SK-N-SH treated with all-trans-retinoic acid at 6 μM for 48 hours (cell line): Measurements from ENCODE around the gene ACOXL.

ENCODE experiments used
- ATAC-seq: fragments of 200-7000 bp; cut with Tn5 transposase; 3 replicates; pipeline ENCODE4 v1.9.1; 2020; ENCODE audit warnings: mild to moderate bottlenecking, moderate library complexity
- ARNTL ChIP-seq: fragments of 450-650 bp; formaldehyde crosslinking; IDR thresholded peaks from 2 replicates; pipeline ENCODE4 v1.5.0; 2020; ENCODE audit warnings: low read depth, mild to moderate bottlenecking, moderate library complexity, borderline replicate concordance
- BACH2 ChIP-seq: fragments of 250-450 bp; sonication (Bioruptor Pico); IDR thresholded peaks from 2 replicates; pipeline ENCODE4 v1.9.0; 2021; ENCODE audit warnings: mild to moderate bottlenecking, borderline replicate concordance
- CSDC2 ChIP-seq: fragments of 250-450 bp; sonication (Bioruptor Pico); IDR thresholded peaks from 2 replicates; pipeline ENCODE4 v1.5.0; 2020; ENCODE audit warnings: mild to moderate bottlenecking, moderate library complexity
- ESRRG ChIP-seq: fragments of 250-450 bp; sonication (Bioruptor Pico); IDR thresholded peaks from 2 replicates; pipeline ENCODE4 v1.6.1; 2021; ENCODE audit warnings: mild to moderate bottlenecking
- ISL1 ChIP-seq: fragments of 250-450 bp; sonication (Bioruptor Pico); IDR thresholded peaks from 2 replicates; pipeline ENCODE4 v2.1.2; 2022; ENCODE audit warnings: mild to moderate bottlenecking, moderate library complexity
- OSR1 ChIP-seq: fragments of 250-450 bp; sonication (Bioruptor Pico); IDR thresholded peaks from 2 replicates; pipeline ENCODE4 v1.8.0; 2022; ENCODE audit warnings: moderate library complexity, mild to moderate bottlenecking, inconsistent platforms
- PPARA ChIP-seq: fragments of 250-450 bp; sonication (Bioruptor Pico); IDR thresholded peaks from 2 replicates; pipeline ENCODE4 v1.5.0; 2020; ENCODE audit warnings: mild to moderate bottlenecking, borderline replicate concordance
- RARB ChIP-seq: fragments of 250-450 bp; sonication (Bioruptor Pico); IDR thresholded peaks from 2 replicates; pipeline ENCODE4 v1.8.0; 2021; ENCODE audit warnings: mild to moderate bottlenecking, moderate library complexity
- SNAI2 ChIP-seq: fragments of 250-450 bp; sonication (Bioruptor Pico); IDR thresholded peaks from 2 replicates; pipeline ENCODE4 v1.5.0; 2020; ENCODE audit warnings: mild to moderate bottlenecking, moderate library complexity
- TOX ChIP-seq: fragments of 250-450 bp; sonication (Bioruptor Pico); IDR thresholded peaks from 2 replicates; pipeline ENCODE4 v1.8.0; 2021; ENCODE audit warnings: mild to moderate bottlenecking, moderate library complexity, borderline replicate concordance
- ZC3H10 ChIP-seq: fragments of 250-450 bp; sonication (Bioruptor Pico); IDR thresholded peaks from 2 replicates; pipeline ENCODE4 v1.5.1; 2021; ENCODE audit warnings: mild to moderate bottlenecking, moderate library complexity
- ZFP3 ChIP-seq: fragments of 250-450 bp; sonication (Bioruptor Pico); IDR thresholded peaks from 2 replicates; pipeline ENCODE4 v1.5.0; 2020; ENCODE audit warnings: mild to moderate bottlenecking, moderate library complexity
- ZNF565 ChIP-seq: fragments of 450-650 bp; formaldehyde crosslinking; conservative IDR thresholded peaks from 2 replicates; pipeline ENCODE4 v1.5.0; 2020; ENCODE audit warnings: low read depth, mild to moderate bottlenecking, moderate library complexity
- ZNF8 ChIP-seq: fragments of 450-650 bp; formaldehyde crosslinking; IDR thresholded peaks from 2 replicates; pipeline ENCODE4 v1.5.0; 2020; ENCODE audit warnings: mild to moderate bottlenecking, moderate library complexity
- TF ChIP-seq, protein P1 (sequence below): fragments of 250-450 bp; sonication (Bioruptor Pico); IDR thresholded peaks from 2 replicates; pipeline ENCODE4 v1.5.0; 2020; ENCODE audit warnings: mild to moderate bottlenecking, moderate library complexity
- TF ChIP-seq, protein P2 (sequence below): fragments of 250-450 bp; sonication (Bioruptor Pico); IDR thresholded peaks from 2 replicates; pipeline ENCODE4 v1.8.0; 2021; ENCODE audit warnings: low read depth, mild to moderate bottlenecking, moderate library complexity, borderline replicate concordance
- TF ChIP-seq, protein P3 (sequence below): fragments of 250-450 bp; sonication (Bioruptor Pico); IDR thresholded peaks from 2 replicates; pipeline ENCODE4 v1.5.1; 2020; ENCODE audit warnings: low read depth, mild to moderate bottlenecking, moderate library complexity
- TF ChIP-seq, protein P4 (sequence below): fragments of 250-450 bp; sonication (Bioruptor Pico); IDR thresholded peaks from 2 replicates; pipeline ENCODE4 v1.5.1; 2021; ENCODE audit warnings: mild to moderate bottlenecking, moderate library complexity
- TF ChIP-seq, protein P5 (sequence below): fragments of 250-450 bp; sonication (Bioruptor Pico); IDR thresholded peaks from 2 replicates; pipeline ENCODE4 v1.8.0; 2020; ENCODE audit warnings: mild to moderate bottlenecking, moderate library complexity, borderline replicate concordance

ACOXL gene

DNA sequence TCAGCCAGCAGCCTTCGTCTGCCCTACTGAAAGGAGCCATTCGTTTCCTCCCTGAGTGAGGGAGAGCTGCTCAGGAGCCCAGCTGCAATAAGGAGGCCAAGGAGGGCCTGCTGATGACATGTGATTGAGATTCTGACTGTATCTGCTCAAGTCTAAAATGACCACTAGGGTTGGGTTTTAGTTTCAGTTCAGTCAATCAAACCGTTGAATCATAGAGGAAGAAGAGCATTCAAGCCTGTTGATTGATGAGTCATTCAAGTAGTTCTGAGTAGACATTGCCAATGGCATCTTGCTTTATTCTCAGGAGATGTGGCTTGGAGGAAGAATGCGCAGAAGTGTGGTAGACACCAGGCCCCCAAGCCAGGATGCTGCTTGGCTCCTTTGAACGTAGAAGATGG lies 368.4 kb downstream of the ACOXL start (continued):
- no peak for TF ChIP-seq BACH2 (CRISPR knock-in tag)
- no peak for TF ChIP-seq ESRRG
- no peak for TF ChIP-seq ZC3H10 (CRISPR knock-in tag)
- no peak for TF ChIP-seq TOX (CRISPR knock-in tag)
- TF ChIP-seq, protein P1, sequence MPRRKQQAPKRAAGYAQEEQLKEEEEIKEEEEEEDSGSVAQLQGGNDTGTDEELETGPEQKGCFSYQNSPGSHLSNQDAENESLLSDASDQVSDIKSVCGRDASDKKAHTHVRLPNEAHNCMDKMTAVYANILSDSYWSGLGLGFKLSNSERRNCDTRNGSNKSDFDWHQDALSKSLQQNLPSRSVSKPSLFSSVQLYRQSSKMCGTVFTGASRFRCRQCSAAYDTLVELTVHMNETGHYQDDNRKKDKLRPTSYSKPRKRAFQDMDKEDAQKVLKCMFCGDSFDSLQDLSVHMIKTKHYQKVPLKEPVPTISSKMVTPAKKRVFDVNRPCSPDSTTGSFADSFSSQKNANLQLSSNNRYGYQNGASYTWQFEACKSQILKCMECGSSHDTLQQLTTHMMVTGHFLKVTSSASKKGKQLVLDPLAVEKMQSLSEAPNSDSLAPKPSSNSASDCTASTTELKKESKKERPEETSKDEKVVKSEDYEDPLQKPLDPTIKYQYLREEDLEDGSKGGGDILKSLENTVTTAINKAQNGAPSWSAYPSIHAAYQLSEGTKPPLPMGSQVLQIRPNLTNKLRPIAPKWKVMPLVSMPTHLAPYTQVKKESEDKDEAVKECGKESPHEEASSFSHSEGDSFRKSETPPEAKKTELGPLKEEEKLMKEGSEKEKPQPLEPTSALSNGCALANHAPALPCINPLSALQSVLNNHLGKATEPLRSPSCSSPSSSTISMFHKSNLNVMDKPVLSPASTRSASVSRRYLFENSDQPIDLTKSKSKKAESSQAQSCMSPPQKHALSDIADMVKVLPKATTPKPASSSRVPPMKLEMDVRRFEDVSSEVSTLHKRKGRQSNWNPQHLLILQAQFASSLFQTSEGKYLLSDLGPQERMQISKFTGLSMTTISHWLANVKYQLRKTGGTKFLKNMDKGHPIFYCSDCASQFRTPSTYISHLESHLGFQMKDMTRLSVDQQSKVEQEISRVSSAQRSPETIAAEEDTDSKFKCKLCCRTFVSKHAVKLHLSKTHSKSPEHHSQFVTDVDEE (CRISPR knock-in tag), result no peak
- TF ChIP-seq RARB, result no peak
- TF ChIP-seq, all 23 proteins: peak for 0

DNA sequence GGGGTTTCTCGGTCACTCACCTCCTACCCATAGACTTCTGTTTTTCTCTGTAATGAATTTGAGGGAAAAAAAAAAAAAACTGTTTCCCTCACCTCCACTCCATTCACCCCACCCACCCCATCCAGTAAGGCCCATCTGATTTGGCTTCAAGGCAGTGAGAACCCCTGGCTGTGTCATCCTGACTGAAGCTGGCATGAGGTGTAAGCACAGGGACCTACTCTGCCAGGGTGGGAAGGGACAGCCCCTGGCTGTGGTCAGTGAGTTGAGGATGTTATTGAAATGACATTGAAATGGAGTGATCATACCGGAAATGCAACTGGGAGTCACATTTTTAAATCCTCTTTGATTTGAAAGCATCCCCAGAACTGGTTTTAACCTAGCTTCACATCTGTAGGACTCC lies 369.2 kb downstream of the ACOXL start:
- ATAC-seq, result no peak
- TF ChIP-seq, protein P2, sequence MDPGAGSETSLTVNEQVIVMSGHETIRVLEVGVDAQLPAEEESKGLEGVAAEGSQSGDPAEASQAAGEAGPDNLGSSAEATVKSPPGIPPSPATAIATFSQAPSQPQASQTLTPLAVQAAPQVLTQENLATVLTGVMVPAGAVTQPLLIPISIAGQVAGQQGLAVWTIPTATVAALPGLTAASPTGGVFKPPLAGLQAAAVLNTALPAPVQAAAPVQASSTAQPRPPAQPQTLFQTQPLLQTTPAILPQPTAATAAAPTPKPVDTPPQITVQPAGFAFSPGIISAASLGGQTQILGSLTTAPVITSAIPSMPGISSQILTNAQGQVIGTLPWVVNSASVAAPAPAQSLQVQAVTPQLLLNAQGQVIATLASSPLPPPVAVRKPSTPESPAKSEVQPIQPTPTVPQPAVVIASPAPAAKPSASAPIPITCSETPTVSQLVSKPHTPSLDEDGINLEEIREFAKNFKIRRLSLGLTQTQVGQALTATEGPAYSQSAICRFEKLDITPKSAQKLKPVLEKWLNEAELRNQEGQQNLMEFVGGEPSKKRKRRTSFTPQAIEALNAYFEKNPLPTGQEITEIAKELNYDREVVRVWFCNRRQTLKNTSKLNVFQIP, result no peak
- TF ChIP-seq OSR1 (no peak), SNAI2 (CRISPR knock-in tag) (no peak), BACH2 (CRISPR knock-in tag) (no peak), TOX (CRISPR knock-in tag) (no peak), ESRRG (no peak), ZNF8 (CRISPR knock-in tag) (no peak), CSDC2 (no peak), ARNTL (CRISPR knock-in tag) (no peak), RARB (no peak), ISL1 (CRISPR knock-in tag) (no peak)
- TF ChIP-seq, protein P3, sequence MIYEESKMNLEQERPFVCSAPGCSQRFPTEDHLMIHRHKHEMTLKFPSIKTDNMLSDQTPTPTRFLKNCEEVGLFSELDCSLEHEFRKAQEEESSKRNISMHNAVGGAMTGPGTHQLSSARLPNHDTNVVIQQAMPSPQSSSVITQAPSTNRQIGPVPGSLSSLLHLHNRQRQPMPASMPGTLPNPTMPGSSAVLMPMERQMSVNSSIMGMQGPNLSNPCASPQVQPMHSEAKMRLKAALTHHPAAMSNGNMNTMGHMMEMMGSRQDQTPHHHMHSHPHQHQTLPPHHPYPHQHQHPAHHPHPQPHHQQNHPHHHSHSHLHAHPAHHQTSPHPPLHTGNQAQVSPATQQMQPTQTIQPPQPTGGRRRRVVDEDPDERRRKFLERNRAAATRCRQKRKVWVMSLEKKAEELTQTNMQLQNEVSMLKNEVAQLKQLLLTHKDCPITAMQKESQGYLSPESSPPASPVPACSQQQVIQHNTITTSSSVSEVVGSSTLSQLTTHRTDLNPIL (CRISPR knock-in tag), result no peak
- TF ChIP-seq, protein P1 (CRISPR knock-in tag), result no peak
- TF ChIP-seq, protein P4, sequence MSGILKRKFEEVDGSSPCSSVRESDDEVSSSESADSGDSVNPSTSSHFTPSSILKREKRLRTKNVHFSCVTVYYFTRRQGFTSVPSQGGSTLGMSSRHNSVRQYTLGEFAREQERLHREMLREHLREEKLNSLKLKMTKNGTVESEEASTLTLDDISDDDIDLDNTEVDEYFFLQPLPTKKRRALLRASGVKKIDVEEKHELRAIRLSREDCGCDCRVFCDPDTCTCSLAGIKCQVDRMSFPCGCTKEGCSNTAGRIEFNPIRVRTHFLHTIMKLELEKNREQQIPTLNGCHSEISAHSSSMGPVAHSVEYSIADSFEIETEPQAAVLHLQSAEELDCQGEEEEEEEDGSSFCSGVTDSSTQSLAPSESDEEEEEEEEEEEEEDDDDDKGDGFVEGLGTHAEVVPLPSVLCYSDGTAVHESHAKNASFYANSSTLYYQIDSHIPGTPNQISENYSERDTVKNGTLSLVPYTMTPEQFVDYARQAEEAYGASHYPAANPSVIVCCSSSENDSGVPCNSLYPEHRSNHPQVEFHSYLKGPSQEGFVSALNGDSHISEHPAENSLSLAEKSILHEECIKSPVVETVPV (CRISPR knock-in tag), result no peak
- TF ChIP-seq, all 23 proteins: peak for 0

DNA sequence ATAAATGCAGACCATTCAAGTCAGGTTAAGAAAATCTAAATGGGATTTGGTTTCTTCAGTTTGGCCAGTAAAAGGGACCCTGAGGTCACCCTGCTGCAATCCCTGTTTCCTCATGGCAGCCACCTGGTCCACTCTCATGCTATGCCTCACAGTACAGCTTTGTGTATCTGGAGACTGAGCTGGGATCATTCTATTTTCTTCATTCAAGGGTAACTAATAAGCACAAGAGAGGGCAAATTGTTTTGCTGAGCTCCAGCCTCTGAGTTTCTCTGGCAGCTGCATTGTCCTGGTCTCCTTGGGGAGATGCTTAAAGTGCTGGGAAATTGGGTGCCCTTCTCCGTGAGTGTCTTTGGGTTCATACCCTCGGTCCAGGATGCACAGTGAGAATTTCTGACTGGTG lies 369.8 kb downstream of the ACOXL start:
- ATAC-seq, result no peak
- TF ChIP-seq OSR1 (no peak), ARNTL (CRISPR knock-in tag) (no peak), PPARA (CRISPR knock-in tag) (no peak), ZC3H10 (CRISPR knock-in tag) (no peak), ZNF565 (CRISPR knock-in tag) (no peak), TOX (CRISPR knock-in tag) (no peak), ZFP3 (CRISPR knock-in tag) (no peak), ESRRG (no peak)
- TF ChIP-seq, protein P1 (CRISPR knock-in tag), result no peak
- TF ChIP-seq, protein P5, sequence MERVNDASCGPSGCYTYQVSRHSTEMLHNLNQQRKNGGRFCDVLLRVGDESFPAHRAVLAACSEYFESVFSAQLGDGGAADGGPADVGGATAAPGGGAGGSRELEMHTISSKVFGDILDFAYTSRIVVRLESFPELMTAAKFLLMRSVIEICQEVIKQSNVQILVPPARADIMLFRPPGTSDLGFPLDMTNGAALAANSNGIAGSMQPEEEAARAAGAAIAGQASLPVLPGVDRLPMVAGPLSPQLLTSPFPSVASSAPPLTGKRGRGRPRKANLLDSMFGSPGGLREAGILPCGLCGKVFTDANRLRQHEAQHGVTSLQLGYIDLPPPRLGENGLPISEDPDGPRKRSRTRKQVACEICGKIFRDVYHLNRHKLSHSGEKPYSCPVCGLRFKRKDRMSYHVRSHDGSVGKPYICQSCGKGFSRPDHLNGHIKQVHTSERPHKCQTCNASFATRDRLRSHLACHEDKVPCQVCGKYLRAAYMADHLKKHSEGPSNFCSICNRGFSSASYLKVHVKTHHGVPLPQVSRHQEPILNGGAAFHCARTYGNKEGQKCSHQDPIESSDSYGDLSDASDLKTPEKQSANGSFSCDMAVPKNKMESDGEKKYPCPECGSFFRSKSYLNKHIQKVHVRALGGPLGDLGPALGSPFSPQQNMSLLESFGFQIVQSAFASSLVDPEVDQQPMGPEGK (CRISPR knock-in tag), result no peak
- TF ChIP-seq, protein P4 (CRISPR knock-in tag), result no peak
